OCI-LY1 (cell line): ENCODE measurements around the gene DCX.
A peak's percentile ranks its signal among the peaks of the same experiment; 100 is the strongest.

Experiments used
- H2AFZ ChIP-seq: fragments of 200-600 bp; sonication (generic), shearing (Covaris generic); 2 replicates; pipeline ENCODE4 v1.6.0; 2014; ENCODE audit warnings: antibody characterized with exemption, mild to moderate bottlenecking, low read length
- H3F3A ChIP-seq: fragments of 200-600 bp; sonication (generic), shearing (Covaris generic); 2 replicates; pipeline ENCODE4 v1.6.0; 2014; ENCODE audit warnings: mild to moderate bottlenecking, antibody characterized with exemption, low read length, moderate library complexity; ENCODE audit not compliant: insufficient read depth
- H3K27ac ChIP-seq: fragments of 200-600 bp; sonication (generic); 2 replicates; pipeline ENCODE4 v1.5.1; 2014; ENCODE audit warnings: low read length, mixed run types, mild to moderate bottlenecking, low read depth; ENCODE audit not compliant: poor library complexity, severe bottlenecking
- H3K27me3 ChIP-seq: fragments of 200-600 bp; sonication (generic); 2 replicates; pipeline ENCODE4 v1.6.0; 2014; ENCODE audit warnings: antibody characterized with exemption, mild to moderate bottlenecking, low read length, moderate library complexity; ENCODE audit not compliant: insufficient read depth
- H3K36me3 ChIP-seq: fragments of 200-600 bp; sonication (generic); 2 replicates; pipeline ENCODE4 v1.6.1; 2014; ENCODE audit warnings: mild to moderate bottlenecking, antibody characterized with exemption, low read length, moderate library complexity, mixed read lengths; ENCODE audit not compliant: insufficient read depth
- H3K4me1 ChIP-seq: fragments of 200-600 bp; sonication (generic); 2 replicates; pipeline ENCODE4 v1.5.1; 2014; ENCODE audit warnings: mild to moderate bottlenecking, low read length, moderate library complexity; ENCODE audit not compliant: insufficient read depth, severe bottlenecking
- H3K4me2 ChIP-seq: fragments of 200-600 bp; sonication (generic), shearing (Covaris generic); 2 replicates; pipeline ENCODE4 v1.6.1; 2014; ENCODE audit warnings: low read length
- H3K4me3 ChIP-seq: fragments of 200-600 bp; sonication (generic); 2 replicates; pipeline ENCODE4 v1.5.1; 2014; ENCODE audit warnings: low read length, low read depth, mild to moderate bottlenecking, mixed read lengths; ENCODE audit not compliant: poor library complexity, severe bottlenecking
- H3K79me2 ChIP-seq: fragments of 200-600 bp; shearing (Covaris generic); 2 replicates; pipeline ENCODE4 v1.6.1; 2016; ENCODE audit warnings: mixed run types, low read length, mixed read lengths; ENCODE audit not compliant: insufficient read depth
- H3K9ac ChIP-seq: fragments of 200-600 bp; sonication (generic), shearing (Covaris generic); 2 replicates; pipeline ENCODE4 v1.6.1; 2014; ENCODE audit warnings: mild to moderate bottlenecking, low read length, mixed read lengths
- H3K9me2 ChIP-seq: fragments of 200-600 bp; sonication (generic), shearing (Covaris generic); 2 replicates; pipeline ENCODE4 v1.6.1; 2014; ENCODE audit warnings: low read depth, mild to moderate bottlenecking, low read length, mixed read lengths
- H3K9me3 ChIP-seq: fragments of 200-600 bp; shearing (Covaris generic); 2 replicates; pipeline ENCODE4 v1.6.1; 2014; ENCODE audit warnings: low read length, mixed read lengths
- H4K20me1 ChIP-seq: fragments of 200-600 bp; sonication (generic), shearing (Covaris generic); 2 replicates; pipeline ENCODE4 v1.6.0; 2016; ENCODE audit warnings: mild to moderate bottlenecking, low read length; ENCODE audit not compliant: insufficient read depth
- EZH2 ChIP-seq: fragments of 200-600 bp; sonication (generic), shearing (Covaris generic); IDR thresholded peaks from 2 replicates; pipeline ENCODE4 v1.8.0; 2017; ENCODE audit warnings: borderline replicate concordance, mixed run types, mild to moderate bottlenecking, antibody characterized with exemption, low read length, moderate library complexity, mixed read lengths
- TF ChIP-seq, protein P1 (sequence below): fragments of 200-600 bp; sonication (generic), shearing (Covaris generic); IDR thresholded peaks from 2 replicates; pipeline ENCODE4 v1.5.1; 2017; ENCODE audit warnings: mild to moderate bottlenecking, antibody characterized with exemption, low read length, moderate library complexity, mixed read lengths

DCX gene

DNA sequence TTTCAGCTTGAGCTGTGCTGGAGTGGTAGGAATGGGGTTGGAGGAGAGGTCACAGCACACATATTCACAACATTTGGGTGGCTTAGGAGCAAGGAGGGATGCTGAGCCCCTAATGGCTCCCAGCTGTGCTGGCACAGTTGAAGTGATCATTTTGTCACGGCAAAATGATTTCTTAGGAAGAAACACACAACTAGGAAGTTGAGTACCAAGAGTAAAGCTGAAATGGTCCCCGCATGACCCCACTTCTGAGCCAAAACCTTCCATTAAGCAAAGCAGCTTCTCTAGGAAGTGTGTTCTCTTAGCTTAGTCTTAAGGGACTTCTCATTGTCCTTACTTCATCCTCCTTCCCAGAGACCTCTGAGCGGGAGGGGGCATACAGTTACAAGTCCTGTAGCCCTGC, 154.3 kb downstream of the DCX start:
- Histone ChIP-seq H3K9ac (no peak overlapping the region), H4K20me1 (no peaks in the 10 kb centered on the region), H2AFZ (no peak overlapping the region), H3K9me3 (no peaks in the 10 kb centered on the region), H3K27me3 (no peaks in the 10 kb centered on the region), H3K4me3 (no peak overlapping the region), H3F3A (no peaks in the 10 kb centered on the region), H3K27ac (no peak overlapping the region), H3K36me3 (no peaks in the 10 kb centered on the region), H3K4me2 (no peak overlapping the region), H3K79me2 (no peaks in the 10 kb centered on the region), H3K4me1 (no peaks in the 10 kb centered on the region), H3K9me2 (no peaks in the 10 kb centered on the region)
- TF ChIP-seq, protein P1, sequence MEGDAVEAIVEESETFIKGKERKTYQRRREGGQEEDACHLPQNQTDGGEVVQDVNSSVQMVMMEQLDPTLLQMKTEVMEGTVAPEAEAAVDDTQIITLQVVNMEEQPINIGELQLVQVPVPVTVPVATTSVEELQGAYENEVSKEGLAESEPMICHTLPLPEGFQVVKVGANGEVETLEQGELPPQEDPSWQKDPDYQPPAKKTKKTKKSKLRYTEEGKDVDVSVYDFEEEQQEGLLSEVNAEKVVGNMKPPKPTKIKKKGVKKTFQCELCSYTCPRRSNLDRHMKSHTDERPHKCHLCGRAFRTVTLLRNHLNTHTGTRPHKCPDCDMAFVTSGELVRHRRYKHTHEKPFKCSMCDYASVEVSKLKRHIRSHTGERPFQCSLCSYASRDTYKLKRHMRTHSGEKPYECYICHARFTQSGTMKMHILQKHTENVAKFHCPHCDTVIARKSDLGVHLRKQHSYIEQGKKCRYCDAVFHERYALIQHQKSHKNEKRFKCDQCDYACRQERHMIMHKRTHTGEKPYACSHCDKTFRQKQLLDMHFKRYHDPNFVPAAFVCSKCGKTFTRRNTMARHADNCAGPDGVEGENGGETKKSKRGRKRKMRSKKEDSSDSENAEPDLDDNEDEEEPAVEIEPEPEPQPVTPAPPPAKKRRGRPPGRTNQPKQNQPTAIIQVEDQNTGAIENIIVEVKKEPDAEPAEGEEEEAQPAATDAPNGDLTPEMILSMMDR, result no peak
- TF ChIP-seq EZH2, result no peak

GRCh38 chrX:111254896-111255693, 156.9 kb downstream of the DCX start:
- no peak for TF ChIP-seq EZH2
- TF ChIP-seq, protein P1, result no peak
- Histone ChIP-seq H3K9me3 (no peaks in the 10 kb centered on the region), H3K4me2 (no peak overlapping the region), H3F3A (no peaks in the 10 kb centered on the region), H3K4me1 (no peaks in the 10 kb centered on the region), H2AFZ (no peak overlapping the region), H3K9ac (no peak overlapping the region), H3K36me3 (no peaks in the 10 kb centered on the region), H3K79me2 (no peaks in the 10 kb centered on the region), H3K9me2 (no peaks in the 10 kb centered on the region), H3K27me3 (no peaks in the 10 kb centered on the region), H4K20me1 (no peaks in the 10 kb centered on the region), H3K4me3 (no peak overlapping the region), H3K27ac (no peak overlapping the region)

DNA sequence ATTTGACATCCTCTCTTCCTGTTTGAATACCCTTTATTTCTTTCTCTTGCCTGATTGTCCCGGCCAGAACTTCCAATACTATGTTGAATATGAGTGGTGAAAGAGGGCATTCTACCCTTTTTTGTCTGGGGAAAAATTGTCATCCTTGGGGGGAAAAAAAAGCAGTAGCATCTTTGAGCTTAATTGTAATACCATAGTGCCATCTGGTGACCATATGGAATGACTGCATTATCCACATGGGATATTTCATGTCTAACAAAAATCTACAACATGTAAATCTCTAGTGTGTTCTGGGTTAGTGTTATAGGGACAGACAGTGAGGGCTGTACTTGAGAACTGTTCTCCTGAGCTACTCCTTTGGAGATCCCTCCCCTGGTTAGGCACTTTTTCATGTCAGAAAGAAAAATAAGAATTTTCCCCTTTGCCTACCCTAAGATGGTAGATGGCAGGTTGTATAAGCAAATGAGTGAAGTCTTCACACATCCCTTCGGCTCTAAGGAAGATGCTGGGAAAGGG, 167.7 kb downstream of the DCX start:
- no peaks in the 10 kb centered on the region for H3K79me2 ChIP-seq
- H3K9me2 ChIP-seq, result no peaks in the 10 kb centered on the region
- H3F3A ChIP-seq, result no peaks in the 10 kb centered on the region
- H4K20me1 ChIP-seq, result no peaks in the 10 kb centered on the region
- H2AFZ ChIP-seq, result no peak overlapping the region
- H3K9ac ChIP-seq, result no peak overlapping the region
- H3K9me3 ChIP-seq, result no peaks in the 10 kb centered on the region
- no peak overlapping the region for H3K27ac ChIP-seq
- H3K36me3 ChIP-seq, result no peaks in the 10 kb centered on the region
- H3K4me3 ChIP-seq, result no peak overlapping the region
- H3K4me1 ChIP-seq, result no peaks in the 10 kb centered on the region
- H3K27me3 ChIP-seq, result no peaks in the 10 kb centered on the region
- no peak overlapping the region for H3K4me2 ChIP-seq
- TF ChIP-seq, protein P1, result peak; percentile 38; the same call in 1 of the 2 replicates
- TF ChIP-seq EZH2, result no peak
